Right lobe of liver (tissue), 4 donors: ENCODE data around the gene GPR176.

Source experiments
- POLR2A ChIP-seq: fragments of 450-650 bp; IDR thresholded peaks from one replicate; pipeline ENCODE4 v1.6.1; 2017; ENCODE audit warnings: antibody characterized with exemption, mild to moderate bottlenecking
- TF ChIP-seq, protein P1 (sequence below), 4 donors: fragments of 200-600 bp in 3 of 4; fragments of 450-650 bp in 1 of 4; IDR thresholded peaks; one replicate each; pipeline versions ENCODE4 v1.5.1 to v1.8.0; 2016 to 2022; ENCODE audit warnings: antibody characterized with exemption in 4 of 4, mild to moderate bottlenecking in 2 of 4
- donor health status: DM: no; HTN: no; CAD: no.
- donor health status: DM: no; HTN: no; CAD: no.
- donor health status: DM: no; HTN: yes; CAD: no.

DNA sequence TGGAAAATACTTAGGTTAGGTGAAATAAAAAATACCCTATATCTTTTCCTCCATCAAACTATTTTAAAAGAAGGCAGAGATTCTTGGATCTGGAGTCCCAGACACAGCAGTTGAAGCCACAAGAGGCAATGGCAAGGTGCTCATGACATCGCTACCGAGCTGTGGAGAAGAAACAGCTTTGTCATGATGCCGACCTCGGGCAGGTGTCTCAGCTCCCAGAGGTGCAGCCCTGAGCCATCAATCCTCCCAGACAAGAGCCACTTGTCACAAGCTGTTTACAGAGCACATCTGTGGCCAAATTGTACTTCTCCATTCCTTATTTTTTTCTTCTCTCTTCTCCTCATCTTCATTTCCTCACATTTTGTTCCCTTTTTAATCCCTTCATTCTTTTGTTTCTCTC lies 50.8 kb downstream of the GPR176 start:
- TF ChIP-seq POLR2A, result no peak
- TF ChIP-seq, protein P1, sequence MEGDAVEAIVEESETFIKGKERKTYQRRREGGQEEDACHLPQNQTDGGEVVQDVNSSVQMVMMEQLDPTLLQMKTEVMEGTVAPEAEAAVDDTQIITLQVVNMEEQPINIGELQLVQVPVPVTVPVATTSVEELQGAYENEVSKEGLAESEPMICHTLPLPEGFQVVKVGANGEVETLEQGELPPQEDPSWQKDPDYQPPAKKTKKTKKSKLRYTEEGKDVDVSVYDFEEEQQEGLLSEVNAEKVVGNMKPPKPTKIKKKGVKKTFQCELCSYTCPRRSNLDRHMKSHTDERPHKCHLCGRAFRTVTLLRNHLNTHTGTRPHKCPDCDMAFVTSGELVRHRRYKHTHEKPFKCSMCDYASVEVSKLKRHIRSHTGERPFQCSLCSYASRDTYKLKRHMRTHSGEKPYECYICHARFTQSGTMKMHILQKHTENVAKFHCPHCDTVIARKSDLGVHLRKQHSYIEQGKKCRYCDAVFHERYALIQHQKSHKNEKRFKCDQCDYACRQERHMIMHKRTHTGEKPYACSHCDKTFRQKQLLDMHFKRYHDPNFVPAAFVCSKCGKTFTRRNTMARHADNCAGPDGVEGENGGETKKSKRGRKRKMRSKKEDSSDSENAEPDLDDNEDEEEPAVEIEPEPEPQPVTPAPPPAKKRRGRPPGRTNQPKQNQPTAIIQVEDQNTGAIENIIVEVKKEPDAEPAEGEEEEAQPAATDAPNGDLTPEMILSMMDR (IDR thresholded peaks at IDR 0.05), result no peak
